H9 (cell line): ENCODE measurements around the gene PRUNE1. TPM values are rescaled to one million over a fixed set of nuclear protein-coding genes. Genes with fewer than 3 reads are reported as not detected.

Experiments
- DNase-seq: peaks from one replicate; pipeline ENCODE4 v3.0.0-alpha.2; 2017
- H2AFZ ChIP-seq: one replicate; pipeline ENCODE4 v1.6.1; 2013; ENCODE audit warnings: mild to moderate bottlenecking, low read length, control low read depth, moderate library complexity
- H2AK5ac ChIP-seq: 2 replicates; pipeline ENCODE4 v1.6.1; 2013; ENCODE audit warnings: low read length, control low read depth, mixed read lengths; ENCODE audit not compliant: insufficient read length
- H2BK120ac ChIP-seq: one replicate; pipeline ENCODE4 v1.6.1; 2013; ENCODE audit warnings: low read depth, mild to moderate bottlenecking, low read length, control low read depth, inconsistent platforms; ENCODE audit not compliant: poor library complexity, severe bottlenecking
- H2BK12ac ChIP-seq: 2 replicates; pipeline ENCODE4 v1.6.1; 2013; ENCODE audit warnings: low read length, control low read depth, mixed read lengths, low read depth; ENCODE audit not compliant: insufficient read length
- H2BK15ac ChIP-seq: 2 replicates; pipeline ENCODE4 v1.6.1; 2013; ENCODE audit warnings: low read depth, low read length, control low read depth
- H2BK20ac ChIP-seq: one replicate; pipeline ENCODE4 v1.6.1; 2013; ENCODE audit warnings: low read depth, mild to moderate bottlenecking, low read length, control low read depth, inconsistent platforms; ENCODE audit not compliant: poor library complexity, severe bottlenecking
- H2BK5ac ChIP-seq: 2 replicates; pipeline ENCODE4 v1.6.1; 2013; ENCODE audit warnings: low read length, control low read depth, mixed read lengths; ENCODE audit not compliant: insufficient read length
- H3K14ac ChIP-seq: 2 replicates; pipeline ENCODE4 v1.6.1; 2013; ENCODE audit warnings: low read length, control low read depth; ENCODE audit not compliant: insufficient read depth
- H3K18ac ChIP-seq: 2 replicates; pipeline ENCODE4 v1.6.1; 2013; ENCODE audit warnings: low read depth, mild to moderate bottlenecking, mixed read lengths, low read length, control low read depth; ENCODE audit not compliant: insufficient read length
- H3K23ac ChIP-seq: 2 replicates; pipeline ENCODE4 v1.6.1; 2013; ENCODE audit warnings: low read length, control low read depth, mixed read lengths, low read depth; ENCODE audit not compliant: insufficient read length
- H3K23me2 ChIP-seq: 2 replicates; pipeline ENCODE4 v1.6.1; 2013; ENCODE audit warnings: low read depth, mild to moderate bottlenecking, mixed read lengths, low read length, control low read depth; ENCODE audit not compliant: insufficient read length, poor library complexity, severe bottlenecking
- H3K27ac ChIP-seq: 2 replicates; pipeline ENCODE4 v1.5.1; 2013; ENCODE audit warnings: low read length, control low read depth, mixed read lengths, low read depth; ENCODE audit not compliant: insufficient read length
- H3K27me3 ChIP-seq: 2 replicates; pipeline ENCODE4 v1.6.1; 2013; ENCODE audit warnings: low read length, control low read depth, inconsistent platforms; ENCODE audit not compliant: insufficient read depth
- H3K4ac ChIP-seq: 2 replicates; pipeline ENCODE4 v1.6.1; 2013; ENCODE audit warnings: low read depth, mild to moderate bottlenecking, control low read depth, inconsistent platforms, low read length, moderate library complexity
- H3K4me1 ChIP-seq: 2 replicates; pipeline ENCODE4 v1.6.1; 2013; ENCODE audit warnings: low read length, control low read depth, inconsistent platforms; ENCODE audit not compliant: insufficient read depth
- H3K4me2 ChIP-seq: 2 replicates; pipeline ENCODE4 v1.6.1; 2013; ENCODE audit warnings: low read length, control low read depth, mixed read lengths; ENCODE audit not compliant: insufficient read length, insufficient read depth
- H3K56ac ChIP-seq: 2 replicates; pipeline ENCODE4 v1.6.1; 2013; ENCODE audit warnings: low read depth, mild to moderate bottlenecking, mixed read lengths, low read length, control low read depth; ENCODE audit not compliant: insufficient read length
- H3K79me1 ChIP-seq: 2 replicates; pipeline ENCODE4 v1.6.1; 2013; ENCODE audit warnings: low read depth, mild to moderate bottlenecking, moderate library complexity, low read length, control low read depth, inconsistent platforms; ENCODE audit not compliant: insufficient read depth, poor library complexity, severe bottlenecking
- H3K79me2 ChIP-seq: 2 replicates; pipeline ENCODE4 v1.6.1; 2013; ENCODE audit warnings: low read length, control low read depth, inconsistent platforms; ENCODE audit not compliant: insufficient read depth
- H3K9ac ChIP-seq: 2 replicates; pipeline ENCODE4 v1.6.1; 2013; ENCODE audit warnings: low read length, control low read depth, mixed read lengths; ENCODE audit not compliant: insufficient read length; ENCODE audit errors: extremely low read depth
- H3K9me3 ChIP-seq: one replicate; pipeline ENCODE4 v1.6.1; 2013; ENCODE audit warnings: low read depth, low read length, inconsistent platforms; ENCODE audit not compliant: control insufficient read depth
- H3T11ph ChIP-seq: one replicate; pipeline ENCODE4 v1.6.1; 2013; ENCODE audit warnings: mild to moderate bottlenecking, low read length, control low read depth, inconsistent platforms
- H4K20me1 ChIP-seq: one replicate; pipeline ENCODE4 v1.6.1; 2013; ENCODE audit not compliant: control insufficient read depth, insufficient read length, insufficient read depth
- H4K5ac ChIP-seq: 2 replicates; pipeline ENCODE4 v1.6.1; 2013; ENCODE audit warnings: low read depth, mild to moderate bottlenecking, mixed read lengths, low read length, control low read depth; ENCODE audit not compliant: insufficient read length
- H4K8ac ChIP-seq: replicated peaks from 2 replicates; pipeline ENCODE4 v1.6.1; 2013; ENCODE audit warnings: low read length, control low read depth, mixed read lengths, low read depth; ENCODE audit not compliant: insufficient read length
- H4K91ac ChIP-seq: 2 replicates; pipeline ENCODE4 v1.6.1; 2013; ENCODE audit warnings: low read depth, mild to moderate bottlenecking, moderate library complexity, mixed read lengths, low read length, control low read depth; ENCODE audit not compliant: insufficient read length
- H3K27ac Mint-ChIP-seq, 3 experiments: 2 replicates in 2 of 3; 3 replicates in 1 of 3; pipeline ENCODE4 v1.8.0; 2020 to 2021; ENCODE audit warnings: mixed read lengths in 3 of 3, mild to moderate bottlenecking in 1 of 3, moderate library complexity in 1 of 3
- H3K27me3 Mint-ChIP-seq: 2 replicates; pipeline ENCODE4 v1.8.0; 2021; ENCODE audit warnings: low read depth, mild to moderate bottlenecking, moderate library complexity, mixed read lengths
- H3K36me3 Mint-ChIP-seq, 3 experiments: 2 replicates in 2 of 3; 3 replicates in 1 of 3; pipeline ENCODE4 v1.8.0; 2020 to 2021; ENCODE audit warnings: low read depth in 3 of 3, mixed read lengths in 3 of 3; ENCODE audit not compliant: insufficient read depth in 1 of 3
- H3K4me1 Mint-ChIP-seq, 2 experiments: 2 replicates each; pipeline ENCODE4 v1.8.0; 2020; ENCODE audit warnings: mixed read lengths in 2 of 2
- H3K4me3 Mint-ChIP-seq, 2 experiments: 2 replicates in 1 of 2; 3 replicates in 1 of 2; pipeline ENCODE4 v1.8.0; 2020 to 2021; ENCODE audit warnings: mild to moderate bottlenecking in 2 of 2, mixed read lengths in 2 of 2, moderate library complexity in 1 of 2
- H3K9me3 Mint-ChIP-seq, 2 experiments: 2 replicates in 1 of 2; 3 replicates in 1 of 2; pipeline ENCODE4 v1.8.0; 2020; ENCODE audit warnings: mild to moderate bottlenecking in 2 of 2, mixed read lengths in 2 of 2, moderate library complexity in 1 of 2
- CTCF ChIP-seq: fragments of 200-600 bp; sonication (generic); conservative IDR thresholded peaks from 3 replicates; pipeline ENCODE4 v1.8.0; 2021; ENCODE audit warnings: antibody characterized with exemption, mild to moderate bottlenecking
- WGBS: extraction: QIAGEN DNeasy Blood & Tissue Kit; methylation state at CpG from one replicate; pipeline ENCODE4 v1.1.7; 2013; ENCODE audit warnings: missing lambda C conversion rate, low lambda C conversion rate, mixed read lengths; ENCODE audit not compliant: insufficient read length; ENCODE audit errors: extremely low coverage; 5-methylcytosine and 5-hydroxymethylcytosine counted together
- total RNA-seq: library from RNA; stranded (reverse); gene quantifications from 2 replicates; pipeline ENCODE4 v1.2.1, GENCODE V29; 2021

PRUNE1 gene
- total RNA-seq, 1 experiment from 2014 or later, result 22.3 TPM

DNA sequence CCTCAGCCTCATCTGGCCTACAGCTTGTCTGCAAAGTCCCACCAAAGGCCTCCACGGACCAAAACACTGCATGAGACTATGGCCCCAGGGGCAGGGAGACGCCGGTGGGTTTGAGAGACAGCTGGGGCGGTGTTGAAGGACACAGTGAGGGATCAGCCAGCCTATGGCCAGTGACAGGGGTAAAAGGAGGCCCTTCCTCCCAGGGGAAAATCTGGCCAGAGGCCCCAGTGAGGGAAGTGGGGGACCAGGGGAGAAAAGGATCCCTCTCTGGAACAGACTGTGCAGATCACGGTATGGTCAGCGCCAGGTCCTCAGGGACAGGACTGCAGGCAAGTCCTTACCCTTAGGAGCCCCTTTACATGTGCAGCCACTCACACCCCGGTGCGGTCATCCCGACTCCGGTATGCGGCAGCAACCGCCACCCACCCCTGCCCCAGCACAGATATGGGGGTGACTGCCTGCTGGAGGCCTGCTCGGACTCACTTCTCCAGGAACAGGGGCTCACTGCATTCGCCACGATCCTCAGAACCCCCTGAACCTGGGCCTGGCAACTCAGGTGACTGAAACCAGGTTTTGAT is 34.9 kb upstream of the PRUNE1 start:
- peaks cover 12% of the 10 kb centered on the region for H3K23me2 ChIP-seq

More for the DNA sequence above, 34.9 kb upstream of the PRUNE1 start:
- Histone ChIP-seq H3K56ac (no peak overlapping the region), H2BK12ac (no peak overlapping the region), H3K9me3 (no peaks in the 10 kb centered on the region), H3K79me1 (no peaks in the 10 kb centered on the region), H2BK20ac (no peak overlapping the region), H3K23ac (no peak overlapping the region), H3K14ac (no peak overlapping the region), H3T11ph (no peak overlapping the region), H4K8ac (no peak overlapping the region), H3K27me3 (no peaks in the 10 kb centered on the region), H3K79me2 (peaks cover 31% of the 10 kb centered on the region; the same call in 1 of the 2 replicates), H3K4me1 (peaks cover 18% of the 10 kb centered on the region), H2BK15ac (no peak overlapping the region), H2BK5ac (no peak overlapping the region), H3K18ac (no peak overlapping the region), H4K91ac (no peak overlapping the region), H2AK5ac (no peak overlapping the region), H3K4me2 (peak overlapping the region; percentile 72), H3K9ac (peak overlapping the region; percentile 64), H2AFZ (no peak overlapping the region), H2BK120ac (no peak overlapping the region), H4K20me1 (no peaks in the 10 kb centered on the region), H3K27ac (no peak overlapping the region), H3K4ac (no peak overlapping the region), H4K5ac (no peak overlapping the region)
- H3K27ac Mint-ChIP-seq, result peak overlapping the region in 2 of 3 experiments; percentile 14 to 27; a peak in 1 of 7 replicates
- no CpG with 5 or more reads among the region's 15 CpGs for WGBS
- H3K36me3 Mint-ChIP-seq, result peaks cover 9 to 12% (median 11%) of the 10 kb centered on the region in 3 experiments; a peak in 6 of 7 replicates
- H3K4me3 Mint-ChIP-seq, result peak overlapping the region; percentile 78 to 86
- TF ChIP-seq CTCF, result no peak
- H3K27me3 Mint-ChIP-seq, result no peaks in the 10 kb centered on the region
- peaks cover 58 to 63% of the 10 kb centered on the region in 2 experiments for H3K4me1 Mint-ChIP-seq
- no peaks in the 10 kb centered on the region for H3K9me3 Mint-ChIP-seq
- no peak for DNase-seq
